B cell (primary cell): Measurements from ENCODE around the gene SEMA3E. TPM values are rescaled to one million over a fixed set of nuclear protein-coding genes. Genes with fewer than 3 reads are reported as not detected.
"Not testable (repeated sequence)": the region's sequence is repeated elsewhere in the genome, so short reads cannot be mapped to it uniquely, and the experiment has no call there.

Source experiments
- ATAC-seq: fragments of 200-7000 bp; cut with Tn5 transposase; one replicate; pipeline ENCODE4 v1.10.0; 2021; ENCODE audit warnings: low read depth, mild to moderate bottlenecking, moderate number of reproducible peaks, moderate library complexity
- CTCF ChIA-PET: fragments of 350-600 bp; sonication (Branson Sonifier 250); formaldehyde crosslinking; loops from one replicate; lab custom pipeline; 2021; ENCODE audit warnings: antibody characterized with exemption, inconsistent platforms; lab: Charles Lee
- POLR2A ChIA-PET: fragments of 350-600 bp; sonication (Branson Sonifier 250); formaldehyde crosslinking; loops from one replicate; lab custom pipeline; 2021; ENCODE audit warnings: antibody characterized with exemption; lab: Charles Lee
- DNase-seq: peaks from one replicate; pipeline ENCODE4 v3.0.0; 2013
- H2AFZ ChIP-seq: 2 replicates; pipeline ENCODE4 v1.6.1; 2012; ENCODE audit warnings: mild to moderate bottlenecking, low read depth, low read length; ENCODE audit not compliant: insufficient read depth, poor library complexity, severe bottlenecking
- H3K27ac ChIP-seq, 2 donors: 1 replicate in 1 of 2; 2 replicates in 1 of 2; pipeline ENCODE4 v1.5.1; 2012 to 2013; ENCODE audit warnings: low read length in 2 of 2, mild to moderate bottlenecking in 2 of 2, moderate library complexity in 1 of 2
- H3K27me3 ChIP-seq, 4 experiments: fragments of 200-600 bp in 1 of 4; sonication (generic) in 1 of 4; replicated peaks in 1 of 4; 1 replicate in 2 of 4; 2 replicates in 2 of 4; pipeline versions ENCODE4 v1.6.1 to v1.7.0; 2013 to 2016; ENCODE audit warnings: low read length in 3 of 4, mild to moderate bottlenecking in 2 of 4, mixed read lengths in 1 of 4, moderate library complexity in 1 of 4; ENCODE audit not compliant: insufficient read depth in 4 of 4, control insufficient read depth in 3 of 4; ENCODE audit errors: control extremely low read depth in 1 of 4
- H3K36me3 ChIP-seq, 2 experiments: replicated peaks in 1 of 2; 1 replicate in 1 of 2; 2 replicates in 1 of 2; pipeline versions ENCODE4 v1.6.1 to v1.7.1; 2013; ENCODE audit warnings: low read length in 1 of 2; ENCODE audit not compliant: insufficient read depth in 2 of 2, control insufficient read depth in 1 of 2; ENCODE audit errors: control extremely low read depth in 1 of 2, extremely low read depth in 1 of 2
- H3K4me1 ChIP-seq, 2 donors: fragments of 200-600 bp in 1 of 2; sonication (generic) in 1 of 2; 1 replicate in 1 of 2; 2 replicates in 1 of 2; pipeline versions ENCODE4 v1.5.1 to v1.6.1; 2013 to 2017; ENCODE audit warnings: low read length in 2 of 2; ENCODE audit not compliant: control insufficient read depth in 2 of 2, insufficient read depth in 2 of 2
- H3K4me2 ChIP-seq: replicated peaks from 2 replicates; pipeline ENCODE3; 2012; ENCODE audit warnings: mild to moderate bottlenecking, low read depth, low read length; ENCODE audit not compliant: poor library complexity, severe bottlenecking
- H3K4me3 ChIP-seq, 5 experiments: fragments of 200-600 bp in 1 of 5; sonication (generic) in 1 of 5; 1 replicate in 3 of 5; 2 replicates in 2 of 5; pipeline versions ENCODE4 v1.5.1 to v1.7.0; 2011 to 2016; ENCODE audit warnings: low read length in 4 of 5, mild to moderate bottlenecking in 4 of 5, low read depth in 2 of 5, control low read depth in 1 of 5, moderate library complexity in 1 of 5; ENCODE audit not compliant: insufficient read depth in 1 of 5; ENCODE audit errors: control extremely low read depth in 1 of 5, extremely low read depth in 1 of 5
- H3K79me2 ChIP-seq: fragments of 200-600 bp; sonication (generic); one replicate; pipeline ENCODE4 v1.6.0; 2016; ENCODE audit warnings: low read length; ENCODE audit not compliant: control insufficient read depth, insufficient read depth
- H3K9ac ChIP-seq: fragments of 200-600 bp; sonication (generic); 2 replicates; pipeline ENCODE4 v1.6.1; 2017; ENCODE audit warnings: mild to moderate bottlenecking, low read length, moderate library complexity
- H3K9me3 ChIP-seq, 3 donors: one replicate each; pipeline versions ENCODE4 v1.6.1 to v1.7.1; 2013; ENCODE audit warnings: low read length in 2 of 3; ENCODE audit not compliant: control insufficient read depth in 2 of 3, insufficient read depth in 1 of 3; ENCODE audit errors: control extremely low read depth in 1 of 3
- H4K20me1 ChIP-seq: 2 replicates; pipeline ENCODE4 v1.6.0; 2012; ENCODE audit warnings: mild to moderate bottlenecking, low read length; ENCODE audit not compliant: insufficient read depth, control insufficient read depth, poor library complexity, severe bottlenecking
- H3K27ac Mint-ChIP-seq: one replicate; pipeline ENCODE4 v1.8.0; 2021; ENCODE audit warnings: mixed read lengths
- H3K27me3 Mint-ChIP-seq: one replicate; pipeline ENCODE4 v1.8.0; 2021; ENCODE audit warnings: mixed read lengths
- H3K4me1 Mint-ChIP-seq: one replicate; pipeline ENCODE4 v1.8.0; 2021; ENCODE audit warnings: mixed read lengths
- H3K4me3 Mint-ChIP-seq: one replicate; pipeline ENCODE4 v1.8.0; 2021; ENCODE audit warnings: mixed read lengths
- H3K9me3 Mint-ChIP-seq: one replicate; pipeline ENCODE4 v1.8.0; 2022; ENCODE audit warnings: mixed read lengths; ENCODE audit not compliant: insufficient read depth
- EZH2 ChIP-seq: IDR thresholded peaks from 2 replicates; pipeline ENCODE4 v1.6.1; 2012; ENCODE audit warnings: borderline replicate concordance, low read depth, mild to moderate bottlenecking, moderate library complexity, low read length; ENCODE audit not compliant: insufficient read depth, poor library complexity, severe bottlenecking
- WGBS: methylation state at CpG from one replicate; pipeline ENCODE4 v1.1.5; 2013; ENCODE audit warnings: missing lambda C conversion rate; ENCODE audit not compliant: insufficient coverage; 5-methylcytosine and 5-hydroxymethylcytosine counted together
- intact Hi-C: fragments of 100-400 bp; cut with micrococcal nuclease; formaldehyde crosslinking; loops from one replicate; pipeline ENCODE4 v1.10.0; 2022
- polyA plus RNA-seq: library from polyadenylated mRNA; depleted of rRNA; stranded (reverse); fragments of >200 nt; gene quantifications from 2 replicates; pipeline ENCODE4 v1.2.3, GENCODE V29; 2012
- total RNA-seq, 2 donors: library from RNA; stranded (reverse); fragments of 120-200 nt in 1 of 2; gene quantifications; 1 replicate in 1 of 2; 2 replicates in 1 of 2; pipeline versions ENCODE4 v1.2.3 to v1.2.4, GENCODE V29; 2013 to 2022
- TF ChIP-seq, protein P1 (sequence below): fragments of 200-600 bp; IDR thresholded peaks from one replicate; pipeline ENCODE4 v1.8.0; 2022; ENCODE audit warnings: antibody characterized with exemption, mild to moderate bottlenecking

Gene SEMA3E
- total and polyA plus RNA-seq, 2 donors (not counting 1 experiment from before 2014, with no cell fraction given): not detected

DNA sequence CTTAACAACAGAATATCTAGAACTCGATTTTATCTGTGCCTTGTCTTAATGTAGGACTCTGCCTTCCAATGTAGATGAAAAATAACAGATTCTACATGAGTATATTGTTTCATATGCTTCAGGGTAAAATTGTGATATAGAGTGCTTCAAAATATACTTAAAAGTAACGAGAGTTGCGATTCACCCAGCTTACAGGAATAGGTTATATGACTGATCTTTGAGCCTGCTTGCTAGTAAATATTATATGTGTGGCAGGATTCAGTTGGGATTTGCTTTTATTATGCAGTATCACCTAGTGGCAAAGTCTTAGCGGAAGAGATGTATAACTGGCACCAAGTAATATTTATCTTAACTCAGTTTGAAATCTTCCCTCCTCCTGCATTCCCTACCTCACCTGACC, 183.3 kb downstream of the SEMA3E start:
- TF ChIP-seq EZH2: no peak
- TF ChIP-seq, protein P1, sequence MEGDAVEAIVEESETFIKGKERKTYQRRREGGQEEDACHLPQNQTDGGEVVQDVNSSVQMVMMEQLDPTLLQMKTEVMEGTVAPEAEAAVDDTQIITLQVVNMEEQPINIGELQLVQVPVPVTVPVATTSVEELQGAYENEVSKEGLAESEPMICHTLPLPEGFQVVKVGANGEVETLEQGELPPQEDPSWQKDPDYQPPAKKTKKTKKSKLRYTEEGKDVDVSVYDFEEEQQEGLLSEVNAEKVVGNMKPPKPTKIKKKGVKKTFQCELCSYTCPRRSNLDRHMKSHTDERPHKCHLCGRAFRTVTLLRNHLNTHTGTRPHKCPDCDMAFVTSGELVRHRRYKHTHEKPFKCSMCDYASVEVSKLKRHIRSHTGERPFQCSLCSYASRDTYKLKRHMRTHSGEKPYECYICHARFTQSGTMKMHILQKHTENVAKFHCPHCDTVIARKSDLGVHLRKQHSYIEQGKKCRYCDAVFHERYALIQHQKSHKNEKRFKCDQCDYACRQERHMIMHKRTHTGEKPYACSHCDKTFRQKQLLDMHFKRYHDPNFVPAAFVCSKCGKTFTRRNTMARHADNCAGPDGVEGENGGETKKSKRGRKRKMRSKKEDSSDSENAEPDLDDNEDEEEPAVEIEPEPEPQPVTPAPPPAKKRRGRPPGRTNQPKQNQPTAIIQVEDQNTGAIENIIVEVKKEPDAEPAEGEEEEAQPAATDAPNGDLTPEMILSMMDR: no peak
- Mint-ChIP-seq H3K4me1 (no peaks in the 10 kb centered on the region), H3K27me3 (no peaks in the 10 kb centered on the region), H3K4me3 (no peak overlapping the region), H3K9me3 (no peaks in the 10 kb centered on the region), H3K27ac (no peak overlapping the region)
- Histone ChIP-seq H3K36me3 (no peaks in the 10 kb centered on the region), H4K20me1 (no peaks in the 10 kb centered on the region), H3K4me1 (no peaks in the 10 kb centered on the region), H3K79me2 (no peaks in the 10 kb centered on the region), H3K9ac (no peak overlapping the region), H3K4me3 (no peak overlapping the region), H3K27me3 (no peaks in the 10 kb centered on the region), H2AFZ (no peak overlapping the region), H3K9me3 (no peaks in the 10 kb centered on the region), H3K27ac (no peak overlapping the region), H3K4me2 (no peak overlapping the region)
- ChIA-PET POLR2A (no interaction called here), CTCF (no interaction called here)
- intact Hi-C loops: no loop called here
- ATAC-seq: no peak
- 92% methylated on average over 2 of the region's 4 CpGs for WGBS
- DNase-seq: no peak

DNA sequence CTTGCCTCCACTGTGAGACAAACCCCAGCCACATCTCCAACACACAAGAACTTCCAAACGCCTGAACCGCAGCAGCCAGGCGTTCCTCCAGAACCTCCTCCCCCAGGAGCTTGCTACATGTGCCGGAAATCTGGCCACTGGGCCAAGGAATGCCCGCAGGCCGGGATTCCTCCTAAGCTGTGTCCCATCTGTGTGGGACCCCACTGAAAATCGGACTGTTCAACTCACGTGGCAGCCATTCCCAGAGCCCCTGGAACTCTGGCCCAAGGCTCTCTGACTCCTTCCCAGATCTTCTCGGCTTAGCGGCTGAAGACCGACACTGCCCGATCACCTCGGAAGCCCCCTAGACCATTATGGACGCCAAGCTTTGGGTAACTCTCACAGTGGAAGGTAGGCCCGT, 187.1 kb downstream of the SEMA3E start:
- H3K27me3 Mint-ChIP-seq, H3K4me3 ChIP-seq, H3K4me2 ChIP-seq, ATAC-seq, H3K4me1 Mint-ChIP-seq, intact Hi-C loops, H3K27ac Mint-ChIP-seq, H3K79me2 ChIP-seq, H3K27ac ChIP-seq, H2AFZ ChIP-seq, H3K36me3 ChIP-seq, H3K9me3 ChIP-seq, H3K9ac ChIP-seq, CTCF ChIA-PET, H4K20me1 ChIP-seq, H3K27me3 ChIP-seq, DNase-seq, H3K4me1 ChIP-seq, H3K4me3 Mint-ChIP-seq, POLR2A ChIA-PET, H3K9me3 Mint-ChIP-seq: not testable (repeated sequence)
- 85% methylated on average over 5 of the region's 15 CpGs for WGBS

DNA sequence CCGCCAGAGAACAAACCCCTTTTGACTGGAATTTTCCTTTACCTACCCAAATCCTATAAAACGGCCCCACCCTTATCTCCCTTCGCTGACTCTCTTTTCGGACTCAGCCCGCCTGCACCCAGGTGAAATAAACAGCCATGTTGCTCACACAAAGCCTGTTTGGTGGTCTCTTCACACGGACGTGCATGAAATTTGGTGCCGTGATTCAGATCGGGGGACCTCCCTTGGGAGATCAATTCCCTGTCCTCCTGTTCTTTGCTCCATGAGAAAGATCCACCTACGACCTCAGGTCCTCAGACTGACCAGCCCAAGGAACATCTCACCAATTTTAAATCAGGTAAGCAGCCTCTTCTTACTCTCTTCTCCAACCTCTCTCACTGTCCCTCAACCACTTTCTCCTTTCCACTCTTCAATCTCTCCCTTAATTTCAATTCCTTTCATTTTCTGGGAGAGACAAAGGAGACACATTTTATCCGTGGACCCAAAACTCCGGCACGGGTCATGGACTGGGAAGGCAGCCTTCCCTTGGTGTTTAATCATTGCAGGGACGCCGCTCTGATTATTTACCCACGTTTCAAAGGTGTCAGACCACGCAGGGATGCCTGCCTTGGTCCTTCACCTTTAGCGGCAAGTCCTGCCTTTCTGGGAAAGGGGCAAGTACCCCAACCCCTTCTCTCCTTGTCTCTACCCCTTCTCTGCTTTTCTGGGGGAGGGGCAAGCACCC, 188.8 kb downstream of the SEMA3E start:
- H4K20me1 ChIP-seq, H3K27me3 Mint-ChIP-seq, H3K4me3 Mint-ChIP-seq, H2AFZ ChIP-seq, ATAC-seq, H3K9ac ChIP-seq, H3K4me1 ChIP-seq, H3K4me3 ChIP-seq, H3K27ac Mint-ChIP-seq, POLR2A ChIA-PET, H3K4me2 ChIP-seq, H3K9me3 ChIP-seq, DNase-seq, intact Hi-C loops, H3K79me2 ChIP-seq, H3K9me3 Mint-ChIP-seq, H3K36me3 ChIP-seq, H3K4me1 Mint-ChIP-seq, H3K27ac ChIP-seq, H3K27me3 ChIP-seq, CTCF ChIA-PET: not testable (repeated sequence)
- 71% methylated on average over 11 of the region's 18 CpGs for whole genome bisulfite sequencing
